OCI-LY1 (cell line): ENCODE data around the gene RPLP2.

ENCODE experiments used
- CTCF ChIP-seq: fragments of 200-600 bp; sonication (generic), shearing (Covaris generic); IDR thresholded peaks from 2 replicates; pipeline ENCODE4 v1.5.1; 2017; ENCODE audit warnings: mild to moderate bottlenecking, antibody characterized with exemption, low read length, moderate library complexity, mixed read lengths
- EZH2 ChIP-seq: fragments of 200-600 bp; sonication (generic), shearing (Covaris generic); IDR thresholded peaks from 2 replicates; pipeline ENCODE4 v1.8.0; 2017; ENCODE audit warnings: borderline replicate concordance, mixed run types, mild to moderate bottlenecking, antibody characterized with exemption, low read length, moderate library complexity, mixed read lengths

DNA sequence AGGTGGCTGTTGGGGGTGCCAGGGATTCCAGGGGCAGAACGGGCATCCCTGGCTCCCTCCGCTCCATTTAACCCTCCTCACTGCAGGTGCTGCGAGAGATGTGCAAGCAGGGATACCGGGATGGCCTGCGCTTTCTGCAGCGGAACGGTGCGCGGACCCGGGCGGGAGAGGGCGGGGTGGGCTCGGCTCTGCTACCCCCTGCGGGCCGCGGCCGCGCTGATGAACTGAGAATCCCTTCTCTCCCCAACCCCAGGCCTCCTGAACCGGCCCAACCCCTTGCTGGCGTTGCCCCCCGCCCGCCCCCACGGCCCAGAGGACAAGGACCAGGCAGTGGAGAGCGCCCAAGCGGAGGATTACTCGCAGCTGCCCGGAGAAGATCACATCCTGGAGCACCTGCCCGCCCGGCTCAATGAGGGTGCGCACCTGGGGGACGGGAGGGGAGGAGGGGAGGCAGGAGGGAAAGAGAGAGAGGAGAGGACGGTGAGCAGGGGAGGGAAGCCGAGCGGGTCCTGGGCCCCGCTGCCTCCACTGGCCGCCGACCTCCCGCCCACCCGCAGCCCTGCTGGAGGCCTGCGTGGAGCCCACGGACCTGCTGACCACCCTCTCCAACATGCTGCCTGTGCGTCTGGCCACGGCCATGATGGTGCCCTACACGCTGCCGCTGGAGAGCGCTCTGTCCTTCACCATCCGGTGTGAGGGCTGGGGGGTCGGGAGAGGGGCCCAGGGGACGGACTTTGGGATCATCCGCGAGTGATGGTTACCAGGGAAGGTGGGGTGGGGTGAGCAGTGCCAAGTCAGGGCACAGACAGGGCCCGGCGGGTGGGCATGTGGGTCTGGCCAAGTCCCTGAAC is 13.9 kb downstream of the RPLP2 start:
- TF ChIP-seq CTCF, result no peak
- TF ChIP-seq EZH2, result no peak
